Measurements from ENCODE around the gene TRAM2. TPM values are rescaled to one million over a fixed set of nuclear protein-coding genes. Genes with fewer than 3 reads are reported as not detected.

TRAM2 gene
- total RNA-seq, 6 donors from 2014 or later = 9.4 to 26.8 (median 14.3) TPM

- ATAC-seq (ENCODE audit: low FRiP score in 2 of 2) = no peak
- 95 to 98% methylated on average over 5 of the region's 5 CpGs for WGBS, 2 donors
These were observed 27.9 kb downstream of the TRAM2 start for GRCh38 chr6:52548999-52549398.

GRCh38 chr6:52548353-52548713, 28.5 kb downstream of the TRAM2 start:
- TF ChIP-seq EP300 (IDR thresholded peaks at IDR 0.05) (no peak), POLR2A (IDR thresholded peaks at IDR 0.05) (no peak), POLR2AphosphoS5 (IDR thresholded peaks at IDR 0.05) (no peak), CTCF (IDR thresholded peaks at IDR 0.05) (no peak)
- DNase-seq = no peak
- H3K27ac ChIP-seq = no peak overlapping the region

More at GRCh38 chr6:52548999-52549398, 27.9 kb downstream of the TRAM2 start:
- H3K4me3 ChIP-seq = no peak overlapping the region
- H3K9me3 ChIP-seq = no peaks in the 10 kb centered on the region
- peaks cover 45 to 76% (median 63%) of the 10 kb centered on the region in 4 donors for H3K4me1 ChIP-seq
- H3K27me3 ChIP-seq = no peaks in the 10 kb centered on the region
- H3K27ac ChIP-seq = no peak overlapping the region
- H3K36me3 ChIP-seq = no peaks in the 10 kb centered on the region
- DNase-seq = no peak
- no peak for TF ChIP-seq POLR2AphosphoS5 (IDR thresholded peaks at IDR 0.05)
- TF ChIP-seq EP300 (IDR thresholded peaks at IDR 0.05) = no peak
- TF ChIP-seq CTCF (IDR thresholded peaks at IDR 0.05) = no peak
- no peak for TF ChIP-seq POLR2A (IDR thresholded peaks at IDR 0.05)

DNA sequence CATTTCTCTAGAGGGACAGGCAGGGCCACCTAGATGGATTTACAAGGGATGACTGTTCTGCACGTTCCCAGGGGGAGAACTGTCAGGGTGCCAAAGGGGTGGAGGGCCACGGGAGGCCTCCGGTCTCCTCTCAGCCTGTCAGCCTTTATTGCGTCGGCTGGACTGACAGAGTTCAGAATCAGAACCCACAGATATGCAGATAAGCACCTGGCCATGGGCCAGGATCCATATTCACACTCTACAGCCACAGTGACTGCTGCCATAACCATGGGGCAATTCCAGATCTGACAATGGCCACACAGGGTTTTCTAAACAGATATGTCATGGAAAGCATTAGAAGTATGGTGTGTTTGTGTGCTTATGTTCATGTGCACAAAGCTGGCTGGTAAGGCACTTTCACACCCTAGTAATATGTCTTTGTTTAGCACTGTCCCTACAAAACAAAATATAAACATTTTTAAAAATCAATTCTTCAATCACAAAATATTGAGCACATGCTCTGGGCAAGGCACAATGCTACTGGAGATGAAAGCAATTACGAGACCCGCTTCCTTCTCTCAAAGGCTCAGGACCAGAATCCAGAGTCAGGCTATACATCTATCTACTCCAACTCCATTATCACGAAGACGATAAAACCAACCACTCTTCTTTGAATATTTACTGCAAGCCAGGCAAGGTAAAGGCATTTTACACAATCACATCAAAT, 29.1 kb downstream of the TRAM2 start:
- no peak for TF ChIP-seq POLR2A (IDR thresholded peaks at IDR 0.05)
- Histone ChIP-seq H3K36me3 (no peaks in the 10 kb centered on the region), H3K27ac (no peak overlapping the region), H3K4me1 (peaks cover 49 to 79% (median 68%) of the 10 kb centered on the region in 4 donors), H3K4me3 (no peak overlapping the region), H3K27me3 (no peaks in the 10 kb centered on the region), H3K9me3 (no peaks in the 10 kb centered on the region)
- 67 to 76% methylated on average over 9 of the region's 9 CpGs for WGBS, 2 donors
- no peak for DNase-seq
- no peak for ATAC-seq (ENCODE audit: low FRiP score in 2 of 2)

More at GRCh38 chr6:52548353-52548713, 28.5 kb downstream of the TRAM2 start:
- Histone ChIP-seq H3K4me1 (peaks cover 49 to 81% (median 69%) of the 10 kb centered on the region in 4 donors), H3K27me3 (no peaks in the 10 kb centered on the region), H3K36me3 (no peaks in the 10 kb centered on the region), H3K9me3 (no peaks in the 10 kb centered on the region), H3K4me3 (no peak overlapping the region)
- 86 to 87% methylated on average over 7 of the region's 7 CpGs for WGBS, 2 donors
- no peak for ATAC-seq (ENCODE audit: low FRiP score in 2 of 2)

DNA sequence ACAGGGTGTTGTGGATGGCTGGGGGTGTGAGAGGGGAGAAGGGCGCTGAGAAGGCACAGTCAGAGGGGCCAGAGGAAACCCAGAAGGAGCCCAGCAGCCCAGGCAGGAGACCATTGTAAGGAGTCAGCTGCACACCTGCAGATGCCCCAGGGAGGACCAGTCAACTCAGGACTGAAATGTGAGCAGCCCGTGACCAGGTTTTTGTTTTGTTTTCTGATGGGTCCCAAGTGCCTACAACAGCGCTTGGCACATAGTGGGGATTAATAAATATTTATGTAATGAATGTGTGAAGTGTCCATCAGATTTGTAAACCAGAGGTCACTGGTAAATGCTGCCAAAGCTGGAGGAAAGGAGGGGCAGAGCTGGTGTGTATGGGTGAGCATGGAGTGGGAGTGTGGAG, 30.2 kb downstream of the TRAM2 start:
- Histone ChIP-seq H3K27ac (no peak overlapping the region), H3K27me3 (no peaks in the 10 kb centered on the region), H3K36me3 (no peaks in the 10 kb centered on the region), H3K9me3 (no peaks in the 10 kb centered on the region), H3K4me1 (peaks cover 40 to 68% (median 56%) of the 10 kb centered on the region in 4 donors), H3K4me3 (no peak overlapping the region)
- 71 to 85% methylated on average over 3 of the region's 3 CpGs for WGBS, 2 donors
- no peak for TF ChIP-seq EP300 (IDR thresholded peaks at IDR 0.05)
- no peak for TF ChIP-seq CTCF (IDR thresholded peaks at IDR 0.05)
- TF ChIP-seq POLR2AphosphoS5 (IDR thresholded peaks at IDR 0.05) = no peak
- DNase-seq (no peak), ATAC-seq (ENCODE audit: low FRiP score in 2 of 2) (no peak)

DNA sequence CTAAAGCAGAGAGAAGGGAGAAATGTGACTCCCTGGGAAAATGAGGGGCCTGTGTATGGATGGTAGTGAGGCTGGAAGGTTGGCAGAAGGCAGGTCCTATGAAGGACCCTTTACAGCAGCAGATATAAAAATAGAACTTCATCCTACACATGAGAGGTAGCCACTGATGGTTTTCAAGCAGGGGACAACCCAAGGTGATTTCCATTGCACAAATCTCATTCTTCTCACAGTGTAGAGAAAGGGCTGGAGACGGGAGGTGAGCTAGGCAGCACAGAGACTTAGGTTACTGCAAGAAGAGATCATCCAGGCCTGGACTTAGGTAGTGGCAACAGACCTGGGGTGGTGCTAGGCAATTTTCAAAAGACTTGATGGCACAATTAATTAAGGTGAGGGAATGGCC, 30.7 kb downstream of the TRAM2 start:
- H3K36me3 ChIP-seq = no peaks in the 10 kb centered on the region
- DNase-seq = no peak
- no peak overlapping the region for H3K4me3 ChIP-seq
- no peaks in the 10 kb centered on the region for H3K9me3 ChIP-seq
- no peak overlapping the region for H3K27ac ChIP-seq
- H3K27me3 ChIP-seq = no peaks in the 10 kb centered on the region
- peaks cover 35 to 63% (median 52%) of the 10 kb centered on the region in 4 donors for H3K4me1 ChIP-seq
- no peak for ATAC-seq (ENCODE audit: low FRiP score in 2 of 2)
- 80 to 100% methylated on average over 1 of the region's 1 CpG for WGBS, 2 donors
- TF ChIP-seq POLR2AphosphoS5 (IDR thresholded peaks at IDR 0.05) (no peak), CTCF (IDR thresholded peaks at IDR 0.05) (no peak), POLR2A (IDR thresholded peaks at IDR 0.05) (no peak), EP300 (IDR thresholded peaks at IDR 0.05) (no peak)
